Gastrocnemius medialis (tissue), 4 donors: Measurements from ENCODE around the gene UNC5B.

ENCODE experiments used
- POLR2A ChIP-seq, 2 donors: fragments of 450-650 bp; IDR thresholded peaks; one replicate each; pipeline ENCODE4 v1.6.1; 2017; ENCODE audit warnings: antibody characterized with exemption in 2 of 2, mild to moderate bottlenecking in 2 of 2, moderate library complexity in 2 of 2
- TF ChIP-seq, protein P1 (sequence below), 5 experiments: fragments of 450-650 bp in 3 of 5; fragments of 200-600 bp in 2 of 5; sonication (generic) in 2 of 5; IDR thresholded peaks in 4 of 5; conservative IDR thresholded peaks in 1 of 5; 1 replicate in 4 of 5; 2 replicates in 1 of 5; pipeline ENCODE4 v1.5.1; 2016 to 2019; ENCODE audit warnings: antibody characterized with exemption in 5 of 5, mild to moderate bottlenecking in 3 of 5, moderate library complexity in 3 of 5

DNA sequence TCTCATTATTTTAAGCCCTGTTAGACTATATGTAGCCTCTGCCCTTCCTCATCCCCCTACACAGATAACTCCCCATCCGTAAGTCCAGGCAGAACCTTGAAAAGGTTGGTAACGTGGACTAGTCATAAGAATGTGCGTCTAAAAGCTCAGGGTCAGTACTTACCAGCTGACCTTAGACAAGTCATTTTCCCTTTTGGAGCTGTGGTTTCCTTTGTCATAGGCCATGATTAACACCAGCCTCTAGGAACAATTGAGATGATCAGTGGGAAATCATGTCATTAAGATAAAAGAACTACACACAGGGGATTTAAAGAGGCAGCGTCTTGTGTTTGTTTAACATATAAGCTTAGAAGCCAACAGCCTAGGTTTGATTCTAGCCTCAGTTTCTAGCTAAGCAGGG is 6.9 kb upstream of the UNC5B start:
- no peak for TF ChIP-seq POLR2A (IDR thresholded peaks at IDR 0.05)
- TF ChIP-seq, protein P1, sequence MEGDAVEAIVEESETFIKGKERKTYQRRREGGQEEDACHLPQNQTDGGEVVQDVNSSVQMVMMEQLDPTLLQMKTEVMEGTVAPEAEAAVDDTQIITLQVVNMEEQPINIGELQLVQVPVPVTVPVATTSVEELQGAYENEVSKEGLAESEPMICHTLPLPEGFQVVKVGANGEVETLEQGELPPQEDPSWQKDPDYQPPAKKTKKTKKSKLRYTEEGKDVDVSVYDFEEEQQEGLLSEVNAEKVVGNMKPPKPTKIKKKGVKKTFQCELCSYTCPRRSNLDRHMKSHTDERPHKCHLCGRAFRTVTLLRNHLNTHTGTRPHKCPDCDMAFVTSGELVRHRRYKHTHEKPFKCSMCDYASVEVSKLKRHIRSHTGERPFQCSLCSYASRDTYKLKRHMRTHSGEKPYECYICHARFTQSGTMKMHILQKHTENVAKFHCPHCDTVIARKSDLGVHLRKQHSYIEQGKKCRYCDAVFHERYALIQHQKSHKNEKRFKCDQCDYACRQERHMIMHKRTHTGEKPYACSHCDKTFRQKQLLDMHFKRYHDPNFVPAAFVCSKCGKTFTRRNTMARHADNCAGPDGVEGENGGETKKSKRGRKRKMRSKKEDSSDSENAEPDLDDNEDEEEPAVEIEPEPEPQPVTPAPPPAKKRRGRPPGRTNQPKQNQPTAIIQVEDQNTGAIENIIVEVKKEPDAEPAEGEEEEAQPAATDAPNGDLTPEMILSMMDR (IDR thresholded peaks at IDR 0.05 in 4 of 5, conservative IDR thresholded peaks at IDR 0.05 in 1 of 5): no peak
